ENCODE results near the gene TJP1.

GRCh38 chr15:29849716-29850115 lies 27.4 kb upstream of the TJP1 start:
- TF ChIP-seq EP300 (IDR thresholded peaks at IDR 0.05), result no peak
- no peak for TF ChIP-seq POLR2A (IDR thresholded peaks at IDR 0.05)

Data from suprapubic skin (tissue), 2 donors.